HG02571 (cell line): Measurements from ENCODE around the gene ZNF440.
A peak's percentile ranks its signal among the peaks of the same experiment; 100 is the strongest.
"Not testable (repeated sequence)": the region's sequence is repeated elsewhere in the genome, so short reads cannot be mapped to it uniquely, and the experiment has no call there.

Experiments used
- ATAC-seq: cut with Tn5 transposase; IDR thresholded peaks from one replicate; pipeline ENCODE4 v1.9.1; 2021; ENCODE audit warnings: mild to moderate bottlenecking, moderate library complexity; ENCODE audit not compliant: unreplicated experiment

Gene ZNF440

GRCh38 chr19:11828957-11829876 lies 15.1 kb downstream of the ZNF440 start:
- ATAC-seq = not testable (repeated sequence)

- ATAC-seq = no peak
Observed at GRCh38 chr19:11832253-11832912, 18.3 kb downstream of the ZNF440 start.

- no peak for ATAC-seq
Observed at GRCh38 chr19:11833541-11833940, 19.5 kb downstream of the ZNF440 start.

GRCh38 chr19:11835626-11836066 lies 21.6 kb downstream of the ZNF440 start:
- not testable (repeated sequence) for ATAC-seq

- no peak for ATAC-seq
Observed at GRCh38 chr19:11843722-11844121, 29.6 kb downstream of the ZNF440 start.

- ATAC-seq = not testable (repeated sequence)
Observed at GRCh38 chr19:11847615-11848014, 33.5 kb downstream of the ZNF440 start.

GRCh38 chr19:11848200-11848593 lies 34.1 kb downstream of the ZNF440 start:
- ATAC-seq = no peak

GRCh38 chr19:11848594-11849469 lies 34.8 kb downstream of the ZNF440 start, which contains the start of gene ZNF439:
Gene ZNF439, plus strand, starts transcription at chr19:11848726. Its CDS starts 142 bp downstream, at chr19:11848868.
- ATAC-seq = peak; percentile 91

- not testable (repeated sequence) for ATAC-seq
Observed at GRCh38 chr19:11850289-11850688, 36.2 kb downstream of the ZNF440 start.

GRCh38 chr19:11853358-11853757 lies 39.3 kb downstream of the ZNF440 start:
- no peak for ATAC-seq

GRCh38 chr19:11856596-11857250 lies 42.6 kb downstream of the ZNF440 start:
- no peak for ATAC-seq

- no peak for ATAC-seq
Observed at GRCh38 chr19:11860721-11861120, 46.6 kb downstream of the ZNF440 start.

GRCh38 chr19:11861301-11861700 lies 47.2 kb downstream of the ZNF440 start:
- ATAC-seq = no peak

GRCh38 chr19:11867766-11868165 lies 53.7 kb downstream of the ZNF440 start:
- not testable (repeated sequence) for ATAC-seq

- ATAC-seq = no peak
Observed at GRCh38 chr19:11868188-11868587, 54.1 kb downstream of the ZNF440 start.

- no peak for ATAC-seq
Observed at GRCh38 chr19:11872624-11873023, 58.6 kb downstream of the ZNF440 start.

- ATAC-seq = no peak
Observed at GRCh38 chr19:11873762-11874161, 59.7 kb downstream of the ZNF440 start.

GRCh38 chr19:11879687-11880266 lies 65.7 kb downstream of the ZNF440 start:
- ATAC-seq = not testable (repeated sequence)

GRCh38 chr19:11880598-11880997 lies 66.5 kb downstream of the ZNF440 start:
- no peak for ATAC-seq
